ENCODE data around the gene DSTYK. TPM values are rescaled to one million over a fixed set of nuclear protein-coding genes. Genes with fewer than 3 reads are reported as not detected.

The DSTYK gene
- total and polyA plus RNA-seq, 2 donors (not counting 3 experiments of a cell fraction or from before 2014, with no cell fraction given): 3.6 to 8.7 TPM

- H3K36me3 ChIP-seq (ENCODE audit: control insufficient read depth in 2 of 2, extremely low read depth in 1 of 2, insufficient read depth in 2 of 2, low read length in 2 of 2): peaks cover 3 to 5% of the 10 kb centered on the region in 2 experiments
- no peak for FAIRE-seq
- no peaks in the 10 kb centered on the region for H3K9me1 ChIP-seq (replicated peaks; ENCODE audit: control insufficient read depth, extremely low read depth, insufficient read depth, low read length)
- H3K4me2 ChIP-seq (ENCODE audit: insufficient read depth, low read length): no peak overlapping the region
- ChIA-PET POLR2A (interaction anchor here (0.7 kb wide), 1 partner anchor 46 kb away, joined by 3 read pairs; no protein-coding TSS in a partner anchor), CTCF (interaction anchor here (1.5 to 3.1 kb wide), 3 partner anchors 9 to 89 kb away, joined by 4 to 22 read pairs (median 4); no protein-coding TSS in a partner anchor)
- no peaks in the 10 kb centered on the region for H3K79me2 ChIP-seq (ENCODE audit: control insufficient read depth, insufficient read depth, low read length)
- intact Hi-C loops (cut with micrococcal nuclease): no loop called here
- no peaks in the 10 kb centered on the region for H4K20me1 ChIP-seq (replicated peaks; ENCODE audit: control insufficient read depth, extremely low read depth, insufficient read depth, low read length)
- DNase-seq (ENCODE audit: low read depth, low spot score): no peak
- no peak overlapping the region for H3K9ac ChIP-seq (replicated peaks; ENCODE audit: extremely low read depth, insufficient read depth, low read length)
- H3K27ac ChIP-seq (ENCODE audit: insufficient read depth, low read depth, low read length): no peak overlapping the region
- no peak overlapping the region for H2AFZ ChIP-seq (ENCODE audit: low read depth, low read length)
- TF ChIP-seq CTCF (IDR thresholded peaks at IDR 0.05; ENCODE audit: extremely low read depth in 1 of 2, insufficient read depth in 1 of 2, low read depth in 1 of 2, low read length in 2 of 2): no peak
- no peak for TF ChIP-seq MYC (IDR thresholded peaks at IDR 0.05; ENCODE audit: low read depth, low read length)
- TF ChIP-seq EZH2 (IDR thresholded peaks at IDR 0.05; ENCODE audit: borderline replicate concordance, low read depth, low read length, severe bottlenecking): no peak
- no peak for TF ChIP-seq GATA2 (IDR thresholded peaks at IDR 0.05; ENCODE audit: insufficient read depth, insufficient read length, low read depth, low read length)
- TF ChIP-seq POLR2AphosphoS5 (IDR thresholded peaks at IDR 0.05; ENCODE audit: insufficient read depth, low read depth, low read length): no peak
- no peak for TF ChIP-seq MAX (IDR thresholded peaks at IDR 0.05; ENCODE audit: insufficient read depth, insufficient read length)
- no peak for TF ChIP-seq FOS (IDR thresholded peaks at IDR 0.05; ENCODE audit: borderline replicate concordance, insufficient read depth, low read length)
- TF ChIP-seq POLR2A (IDR thresholded peaks at IDR 0.05; ENCODE audit: low read depth, low read length): no peak
- no peak for TF ChIP-seq JUN (IDR thresholded peaks at IDR 0.05; ENCODE audit: borderline replicate concordance, insufficient read depth, insufficient read length, low read depth)
- dilution Hi-C loops (cut with MboI; ENCODE audit: extremely low pct_ligation_motif_present, low sequenced_read_pairs): no loop called here
- BruUV-seq (replicated peaks): no TSS peak
- H3K27me3 ChIP-seq (ENCODE audit: control insufficient read depth in 2 of 2, insufficient read depth in 2 of 2, low read length in 2 of 2): no peaks in the 10 kb centered on the region
- H3K4me1 ChIP-seq (ENCODE audit: control insufficient read depth, extremely low read depth, insufficient read depth, low read length): peaks cover 1% of the 10 kb centered on the region
- H3K4me3 ChIP-seq (replicated peaks in 1 of 3; ENCODE audit: insufficient read depth in 1 of 3, low read depth in 1 of 3, low read length in 3 of 3): no peak overlapping the region
- no peaks in the 10 kb centered on the region for H3K9me3 ChIP-seq (replicated peaks; ENCODE audit: control insufficient read depth, insufficient read depth, low read length)
Observed at GRCh38 chr1:205150651-205151428, 60.7 kb downstream of the DSTYK start.
